DND-41 (cell line): ENCODE results near the gene COX14.
A peak's percentile ranks its signal among the peaks of the same experiment; 100 is the strongest.

ENCODE experiments used
- ATAC-seq: fragments of 200-7000 bp; cut with Tn5 transposase; 3 replicates; pipeline ENCODE4 v1.9.1; 2021; ENCODE audit warnings: low read depth; ENCODE audit not compliant: insufficient read depth
- DNase-seq: peaks from one replicate; pipeline ENCODE4 v3.0.0-alpha.2; 2020
- H2AFZ ChIP-seq: 2 replicates; pipeline ENCODE4 v1.6.0; 2012; ENCODE audit warnings: low read depth, low read length
- H3K27ac ChIP-seq: 2 replicates; pipeline ENCODE4 v1.5.1; 2012; ENCODE audit warnings: low read length, inconsistent platforms
- H3K27me3 ChIP-seq: fragments of 200-600 bp; sonication (generic); 2 replicates; pipeline ENCODE4 v1.6.0; 2012; ENCODE audit warnings: low read length, mild to moderate bottlenecking, inconsistent platforms; ENCODE audit not compliant: insufficient read depth, poor library complexity
- H3K36me3 ChIP-seq: 2 replicates; pipeline ENCODE4 v1.5.1; 2012; ENCODE audit warnings: low read length, inconsistent platforms; ENCODE audit not compliant: insufficient read depth
- H3K4me1 ChIP-seq: 2 replicates; pipeline ENCODE4 v1.5.1; 2012; ENCODE audit warnings: mild to moderate bottlenecking, low read length; ENCODE audit not compliant: insufficient read depth
- H3K4me2 ChIP-seq: 2 replicates; pipeline ENCODE4 v1.6.0; 2012; ENCODE audit warnings: mild to moderate bottlenecking, moderate library complexity, low read length, inconsistent platforms; ENCODE audit not compliant: insufficient read depth
- H3K4me3 ChIP-seq, 2 experiments: fragments of 200-600 bp in 1 of 2; shearing (Covaris generic) in 1 of 2; 2 replicates each; pipeline ENCODE4 v1.5.1; 2012 to 2016; ENCODE audit warnings: inconsistent platforms in 2 of 2, low read length in 2 of 2, mild to moderate bottlenecking in 2 of 2, low read depth in 1 of 2, moderate library complexity in 1 of 2
- H3K79me2 ChIP-seq: 2 replicates; pipeline ENCODE4 v1.6.0; 2012; ENCODE audit warnings: low read length, inconsistent platforms; ENCODE audit not compliant: insufficient read depth
- H3K9ac ChIP-seq: 2 replicates; pipeline ENCODE4 v1.6.0; 2012; ENCODE audit warnings: low read depth, mild to moderate bottlenecking, inconsistent platforms, low read length, moderate library complexity
- H3K9me3 ChIP-seq: 2 replicates; pipeline ENCODE4 v1.5.1; 2012; ENCODE audit warnings: low read length, moderate library complexity, mild to moderate bottlenecking, inconsistent platforms; ENCODE audit not compliant: insufficient read depth, severe bottlenecking
- H4K20me1 ChIP-seq: 2 replicates; pipeline ENCODE4 v1.6.0; 2012; ENCODE audit warnings: low read length; ENCODE audit not compliant: insufficient read depth
- CTCF ChIP-seq: IDR thresholded peaks from 2 replicates; pipeline ENCODE4 v1.5.1; 2012; ENCODE audit warnings: borderline replicate concordance, low read length, moderate library complexity, mild to moderate bottlenecking; ENCODE audit not compliant: poor library complexity, severe bottlenecking; ENCODE audit errors: extremely low read depth
- EZH2 ChIP-seq: IDR thresholded peaks from 3 replicates; pipeline ENCODE4 v1.6.1; 2012; ENCODE audit warnings: borderline replicate concordance, low read depth, mild to moderate bottlenecking, moderate library complexity, low read length, inconsistent platforms; ENCODE audit not compliant: severe bottlenecking

The COX14 gene

DNA sequence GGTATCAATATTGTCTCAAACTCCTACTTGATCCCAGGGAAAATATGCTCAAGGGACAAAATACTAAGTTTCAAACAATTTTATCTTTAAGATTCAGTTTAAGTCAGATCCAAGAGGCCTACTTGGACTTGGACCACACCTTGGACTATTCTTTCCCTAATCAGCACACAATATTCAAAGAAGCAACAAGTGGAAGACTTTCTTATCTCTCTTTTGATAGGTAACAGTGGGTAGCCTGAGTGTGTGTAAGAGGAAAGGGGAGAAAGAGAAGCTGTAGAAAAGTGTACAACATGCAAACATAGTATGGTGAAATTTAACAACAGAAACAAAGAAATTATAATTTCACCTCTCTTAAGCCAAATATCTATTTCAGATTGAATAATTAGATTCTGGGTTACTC lies 48.6 kb downstream of the COX14 start:
- TF ChIP-seq CTCF (no peak), EZH2 (no peak)

GRCh38 chr12:50162230-50162629 lies 50.2 kb downstream of the COX14 start:
- no peak for DNase-seq
- H3K79me2 ChIP-seq: peaks cover 88% of the 10 kb centered on the region
- no peak overlapping the region for H3K27ac ChIP-seq
- peaks cover 19% of the 10 kb centered on the region for H3K4me1 ChIP-seq
- no peak for ATAC-seq
- H2AFZ ChIP-seq: no peak overlapping the region
- H3K36me3 ChIP-seq: peaks cover 3% of the 10 kb centered on the region
- TF ChIP-seq EZH2: no peak
- TF ChIP-seq CTCF: no peak
- H3K27me3 ChIP-seq: no peaks in the 10 kb centered on the region
- H3K4me3 ChIP-seq: no peak overlapping the region
- H3K9ac ChIP-seq: no peak overlapping the region
- no peak overlapping the region for H3K4me2 ChIP-seq
- H4K20me1 ChIP-seq: peaks cover 9% of the 10 kb centered on the region; the same call in 1 of the 2 replicates
- H3K9me3 ChIP-seq: no peaks in the 10 kb centered on the region

More for the DNA sequence above, 48.6 kb downstream of the COX14 start:
- no peak overlapping the region for H3K27ac ChIP-seq
- DNase-seq (no peak), ATAC-seq (no peak)
- no peaks in the 10 kb centered on the region for H3K9me3 ChIP-seq
- no peaks in the 10 kb centered on the region for H3K27me3 ChIP-seq
- peaks cover 9% of the 10 kb centered on the region; the same call in 1 of the 2 replicates for H4K20me1 ChIP-seq
- no peak overlapping the region for H2AFZ ChIP-seq
- H3K9ac ChIP-seq: no peak overlapping the region
- H3K4me1 ChIP-seq: peaks cover 11% of the 10 kb centered on the region
- no peak overlapping the region for H3K4me2 ChIP-seq
- peaks cover 9% of the 10 kb centered on the region; the same call in 1 of the 2 replicates for H3K36me3 ChIP-seq
- H3K4me3 ChIP-seq: no peak overlapping the region
- H3K79me2 ChIP-seq: peaks cover 84% of the 10 kb centered on the region

GRCh38 chr12:50164963-50165362 lies 52.9 kb downstream of the COX14 start:
- Histone ChIP-seq H4K20me1 (no peaks in the 10 kb centered on the region), H3K9ac (0 out of 2 replicates have a peak overlapping the region, but pooled peaks have one; percentile 9), H3K4me3 (no peak overlapping the region), H3K36me3 (no peaks in the 10 kb centered on the region; the same call in 1 of the 2 replicates), H2AFZ (no peak overlapping the region), H3K9me3 (no peaks in the 10 kb centered on the region), H3K79me2 (peaks cover 67% of the 10 kb centered on the region), H3K27ac (no peak overlapping the region), H3K27me3 (no peaks in the 10 kb centered on the region), H3K4me1 (peaks cover 30% of the 10 kb centered on the region), H3K4me2 (peak overlapping the region; percentile 86)
- DNase-seq: no peak
- TF ChIP-seq EZH2: no peak
- TF ChIP-seq CTCF: no peak
- ATAC-seq: no peak

GRCh38 chr12:50166799-50167048 lies 54.7 kb downstream of the COX14 start:
- no peak for TF ChIP-seq EZH2
- no peak for TF ChIP-seq CTCF
- Histone ChIP-seq H3K9me3 (no peaks in the 10 kb centered on the region), H3K9ac (peak overlapping the region; percentile 90), H4K20me1 (no peaks in the 10 kb centered on the region), H3K27me3 (no peaks in the 10 kb centered on the region), H2AFZ (peak overlapping the region; percentile 84), H3K4me2 (peak overlapping the region; percentile 86), H3K4me1 (peaks cover 30% of the 10 kb centered on the region), H3K36me3 (no peaks in the 10 kb centered on the region; the same call in 1 of the 2 replicates), H3K79me2 (peaks cover 51% of the 10 kb centered on the region), H3K4me3 (peak overlapping the region; percentile 74 to 86), H3K27ac (peak overlapping the region; percentile 70)
- no peak for DNase-seq
- no peak; the same call in 1 of the 3 replicates for ATAC-seq
